T-helper 2 cell (primary cell): ENCODE measurements around the gene TMEM178B.

Experiments
- DNase-seq, 5 experiments: peaks; one replicate each; pipeline versions ENCODE4 v3.0.0 to v3.0.0-alpha.2; 2012 to 2022

The TMEM178B gene

GRCh38 chr7:141265668-141266067 is 191.8 kb downstream of the TMEM178B start:
- no peak for DNase-seq

GRCh38 chr7:141268614-141269013 is 194.8 kb downstream of the TMEM178B start:
- DNase-seq: no peak

- DNase-seq: no peak
Measured at GRCh38 chr7:141271451-141271850, 197.6 kb downstream of the TMEM178B start.

GRCh38 chr7:141272417-141272816 is 198.6 kb downstream of the TMEM178B start:
- DNase-seq: no peak

GRCh38 chr7:141275350-141275749 is 201.5 kb downstream of the TMEM178B start:
- DNase-seq: no peak

- no peak for DNase-seq
Measured at GRCh38 chr7:141276031-141276430, 202.2 kb downstream of the TMEM178B start.

GRCh38 chr7:141280100-141280499 is 206.2 kb downstream of the TMEM178B start:
- DNase-seq: no peak

- DNase-seq: no peak
Measured at GRCh38 chr7:141281311-141281710, 207.4 kb downstream of the TMEM178B start.

GRCh38 chr7:141286522-141286921 is 212.7 kb downstream of the TMEM178B start:
- no peak for DNase-seq

GRCh38 chr7:141287936-141288335 is 214.1 kb downstream of the TMEM178B start:
- no peak for DNase-seq

- no peak for DNase-seq
Measured at GRCh38 chr7:141288626-141289025, 214.8 kb downstream of the TMEM178B start.

- DNase-seq: no peak
Measured at GRCh38 chr7:141290365-141290764, 216.5 kb downstream of the TMEM178B start.

GRCh38 chr7:141290973-141291372 is 217.1 kb downstream of the TMEM178B start:
- DNase-seq: no peak

GRCh38 chr7:141291541-141291940 is 217.7 kb downstream of the TMEM178B start:
- no peak for DNase-seq

- no peak for DNase-seq
Measured at GRCh38 chr7:141294143-141294829, 220.4 kb downstream of the TMEM178B start.

- DNase-seq: no peak
Measured at GRCh38 chr7:141295367-141295895, 221.6 kb downstream of the TMEM178B start.

GRCh38 chr7:141300816-141301215 is 227.0 kb downstream of the TMEM178B start:
- DNase-seq: no peak

- no peak for DNase-seq
Measured at GRCh38 chr7:141301544-141301943, 227.7 kb downstream of the TMEM178B start.

GRCh38 chr7:141302617-141303016 is 228.8 kb downstream of the TMEM178B start:
- DNase-seq: no peak

- DNase-seq: no peak
Measured at GRCh38 chr7:141304291-141304690, 230.4 kb downstream of the TMEM178B start.

- DNase-seq: no peak
Measured at GRCh38 chr7:141306081-141306480, 232.2 kb downstream of the TMEM178B start.

GRCh38 chr7:141312395-141312794 is 238.5 kb downstream of the TMEM178B start:
- DNase-seq: no peak

- DNase-seq: no peak
Measured at GRCh38 chr7:141312828-141313521, 239.1 kb downstream of the TMEM178B start.

GRCh38 chr7:141313896-141314295 is 240.0 kb downstream of the TMEM178B start:
- no peak for DNase-seq
